Amygdala (tissue), 56 donors: ENCODE measurements around the gene RNF183.
A peak's percentile ranks its signal among the peaks of the same experiment; 100 is the strongest.
"Not testable (repeated sequence)": the region's sequence is repeated elsewhere in the genome, so short reads cannot be mapped to it uniquely, and the experiment has no call there.

Experiments used
- DNase-seq, 56 donors: peaks; one replicate each; lab custom pipeline; 2025; lab: John Stamatoyannopoulos, UW

RNF183 gene

GRCh38 chr9:113275157-113276131, 27.7 kb downstream of the RNF183 start, which contains the start of the genes CDC26 and PRPF4:
Gene CDC26 (minus strand): TSS chr9:113275572. CDS start chr9:113272507, 3,065 bp downstream.
Gene PRPF4 (plus strand): TSS chr9:113275658. CDS start chr9:113275744, 86 bp downstream.
- DNase-seq = peak; percentile 89 to 98 (median 96)

- DNase-seq = peak in 3 of 56 donors; percentile 2 to 47 (median 17)
Observed at GRCh38 chr9:113274474-113275156, 28.6 kb downstream of the RNF183 start.

- no peak for DNase-seq
Observed at GRCh38 chr9:113269871-113270270, 33.3 kb downstream of the RNF183 start.

GRCh38 chr9:113269355-113269754, 33.8 kb downstream of the RNF183 start:
- no peak for DNase-seq

GRCh38 chr9:113267911-113268566, 35.1 kb downstream of the RNF183 start:
- DNase-seq = no peak

GRCh38 chr9:113266174-113266573, 37.0 kb downstream of the RNF183 start:
- DNase-seq = no peak

GRCh38 chr9:113261917-113262671, 41.1 kb downstream of the RNF183 start:
- no peak for DNase-seq

GRCh38 chr9:113258282-113258681, 44.9 kb downstream of the RNF183 start:
- no peak for DNase-seq

GRCh38 chr9:113257863-113258262, 45.3 kb downstream of the RNF183 start:
- DNase-seq = no peak

- no peak for DNase-seq
Observed at GRCh38 chr9:113255438-113255837, 47.7 kb downstream of the RNF183 start.

- DNase-seq = no peak
Observed at GRCh38 chr9:113254991-113255390, 48.2 kb downstream of the RNF183 start.

- no peak for DNase-seq
Observed at GRCh38 chr9:113250807-113251206, 52.4 kb downstream of the RNF183 start.

GRCh38 chr9:113249661-113250060, 53.5 kb downstream of the RNF183 start:
- not testable (repeated sequence) for DNase-seq

- no peak for DNase-seq
Observed at GRCh38 chr9:113247640-113248039, 55.5 kb downstream of the RNF183 start.
